CD4-positive, alpha-beta T cell treated with Interleukin-12 subunit alpha and Interleukin-12 subunit beta, for 1 hour (primary cell): ENCODE measurements around the gene CTIF.
"Not testable (repeated sequence)": the region's sequence is repeated elsewhere in the genome, so short reads cannot be mapped to it uniquely, and the experiment has no call there.

ENCODE experiments used
- DNase-seq: peaks from one replicate; pipeline ENCODE4 v3.0.0-alpha.2; 2020

CTIF gene

DNA sequence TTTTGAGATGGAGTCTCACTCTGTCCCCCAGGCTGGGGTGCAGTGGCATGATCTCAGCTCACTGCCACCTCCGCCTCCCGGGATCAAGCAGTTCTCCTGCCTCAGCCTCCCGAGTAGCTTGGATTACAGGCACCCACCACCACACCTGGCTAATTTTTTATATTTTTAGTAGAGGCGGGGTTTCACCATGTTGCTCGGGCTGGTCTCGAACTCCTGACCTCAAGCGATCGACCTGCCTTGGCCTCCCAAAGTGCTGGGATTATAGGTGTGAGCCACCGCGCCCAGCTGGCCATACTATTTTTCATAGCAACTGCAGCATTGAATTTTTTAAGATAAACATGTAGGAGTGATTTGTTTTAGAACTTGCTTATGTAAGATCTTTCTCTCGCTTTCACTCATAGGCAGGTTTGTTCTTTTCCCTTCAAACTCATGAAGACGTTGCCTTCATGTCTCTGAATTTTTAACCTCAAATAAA is 273.2 kb downstream of the CTIF start:
- not testable (repeated sequence) for DNase-seq

DNA sequence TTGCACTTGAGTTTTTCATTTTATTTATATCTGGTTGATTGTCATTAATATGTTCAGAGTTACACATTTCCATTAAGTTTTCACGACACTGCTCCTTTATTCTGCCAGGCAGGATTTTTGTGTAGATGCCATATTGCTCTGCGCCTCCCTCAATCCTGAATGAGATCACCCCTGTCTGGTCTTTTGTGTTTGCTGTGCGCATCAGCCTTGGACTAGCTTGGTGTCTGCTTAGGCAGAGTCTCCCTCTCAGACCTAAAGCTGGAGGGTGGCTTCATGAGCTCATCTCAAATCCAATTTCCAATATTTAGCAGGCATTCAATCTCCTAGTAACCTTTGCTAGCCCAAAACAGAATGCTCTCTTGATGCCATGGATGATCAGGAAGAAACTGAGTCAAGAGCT is 274.5 kb downstream of the CTIF start:
- DNase-seq, result peak; percentile 13

GRCh38 chr18:48813833-48814489 is 275.1 kb downstream of the CTIF start:
- DNase-seq, result peak; percentile 88

DNA sequence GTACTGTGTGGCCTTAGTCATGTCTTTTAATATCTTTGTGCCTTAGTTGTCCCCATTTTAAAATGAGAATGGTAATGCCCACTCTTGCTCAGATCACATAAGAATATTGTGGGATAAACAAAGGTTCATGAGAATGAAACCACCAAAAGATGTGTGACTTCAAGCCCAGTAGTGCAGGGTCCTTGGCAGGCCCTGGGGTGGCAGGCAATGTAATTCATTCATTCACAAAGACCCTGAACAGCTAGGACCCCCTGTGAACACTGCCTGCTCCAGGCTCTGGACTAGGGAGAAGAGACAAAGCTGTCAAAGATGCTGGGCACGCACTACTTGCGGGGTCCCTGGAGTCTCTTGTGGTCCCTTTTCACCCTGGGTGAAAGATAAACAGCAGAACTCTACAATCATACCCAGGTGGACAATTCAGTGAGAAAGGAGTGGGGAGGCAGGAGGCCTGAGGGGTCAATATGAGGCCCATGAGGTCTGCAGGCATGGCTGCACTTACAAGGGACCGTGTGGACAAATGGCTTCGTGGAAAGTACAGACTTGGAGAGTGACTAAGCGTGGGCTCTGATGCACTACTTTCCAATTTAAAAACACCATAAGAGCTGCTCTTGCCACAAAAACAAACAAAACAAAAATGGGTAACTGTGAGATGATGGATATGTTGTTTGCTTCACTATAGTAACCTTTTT is 275.8 kb downstream of the CTIF start:
- DNase-seq, result peak; percentile 68

DNA sequence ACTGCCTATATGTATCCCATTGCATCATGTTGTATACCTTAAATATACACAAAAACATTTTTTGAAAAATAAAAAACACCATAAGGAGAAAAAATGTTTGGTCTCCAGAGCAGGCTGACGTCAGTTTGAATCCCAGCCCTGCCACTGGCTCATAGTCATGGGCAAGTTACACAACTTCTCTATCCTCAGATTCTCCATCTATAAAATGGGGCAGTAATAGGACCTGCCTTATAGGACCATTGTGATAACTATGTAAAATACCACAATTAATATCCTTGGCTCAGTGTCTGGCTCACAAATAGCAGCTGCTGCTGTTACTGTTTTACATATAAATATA is 276.3 kb downstream of the CTIF start:
- DNase-seq, result no peak

DNA sequence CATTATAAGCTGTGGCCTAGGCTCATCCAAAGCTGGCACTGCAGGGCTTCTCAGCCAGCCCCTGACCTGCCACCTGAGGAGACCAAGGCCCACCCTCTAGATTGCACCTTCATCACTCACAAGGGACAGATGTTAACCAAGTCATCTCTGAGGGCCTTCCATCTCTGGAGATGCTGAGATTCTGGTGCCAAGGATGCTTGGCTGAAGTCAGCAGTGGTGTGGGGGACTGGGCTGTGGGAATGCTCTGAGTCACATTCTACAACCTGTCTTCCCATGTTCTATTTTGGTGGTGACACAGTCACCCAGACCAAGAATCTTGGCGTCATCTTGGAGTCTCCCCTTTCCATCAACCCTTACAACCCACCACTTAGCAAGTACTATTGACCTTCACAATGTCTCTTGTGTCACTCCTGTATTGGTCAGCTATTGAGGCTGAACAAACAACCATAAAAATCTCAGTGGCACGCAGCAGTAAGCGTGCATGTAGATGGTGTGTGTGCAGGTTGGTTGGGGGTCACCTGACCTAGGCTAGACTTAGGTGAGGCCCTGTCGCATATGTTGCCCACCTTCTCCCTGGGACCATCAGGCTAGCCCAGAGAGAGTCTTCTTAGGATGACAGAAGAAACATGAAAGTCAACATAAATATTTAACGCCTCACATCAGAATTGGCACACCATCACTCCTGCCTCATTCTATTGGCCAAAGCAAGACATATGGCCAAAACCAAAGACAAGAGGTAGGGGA is 276.9 kb downstream of the CTIF start:
- no peak for DNase-seq

DNA sequence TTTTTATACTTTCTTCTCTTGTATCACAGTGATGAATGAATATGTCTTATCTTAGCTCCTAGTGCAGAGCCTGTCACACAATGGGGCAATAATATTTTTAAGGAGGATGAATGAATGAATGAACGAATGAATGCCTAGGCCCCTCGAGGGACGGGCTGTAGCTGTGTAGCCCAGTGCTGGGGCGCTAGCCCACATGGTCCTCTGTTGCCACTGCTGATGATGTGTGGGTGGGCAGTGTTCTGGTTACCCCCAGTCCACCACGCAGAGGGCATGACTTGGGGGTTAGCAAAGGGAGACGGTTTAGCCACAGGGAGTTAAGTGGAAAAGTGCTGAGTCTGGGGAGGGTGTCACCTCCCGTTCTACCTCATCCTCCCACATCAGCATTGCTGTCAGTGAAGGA is 277.7 kb downstream of the CTIF start:
- DNase-seq, result no peak

- no peak for DNase-seq
These were observed 278.2 kb downstream of the CTIF start for GRCh38 chr18:48817021-48817461.

GRCh38 chr18:48818329-48819254 is 279.8 kb downstream of the CTIF start:
- no peak for DNase-seq

GRCh38 chr18:48819276-48819675 is 280.4 kb downstream of the CTIF start:
- DNase-seq, result no peak

GRCh38 chr18:48819781-48820482 is 281.1 kb downstream of the CTIF start:
- DNase-seq, result no peak

- no peak for DNase-seq
These were observed 281.8 kb downstream of the CTIF start for GRCh38 chr18:48820483-48821250.

- DNase-seq, result no peak
These were observed 282.4 kb downstream of the CTIF start for GRCh38 chr18:48821251-48821590.

DNA sequence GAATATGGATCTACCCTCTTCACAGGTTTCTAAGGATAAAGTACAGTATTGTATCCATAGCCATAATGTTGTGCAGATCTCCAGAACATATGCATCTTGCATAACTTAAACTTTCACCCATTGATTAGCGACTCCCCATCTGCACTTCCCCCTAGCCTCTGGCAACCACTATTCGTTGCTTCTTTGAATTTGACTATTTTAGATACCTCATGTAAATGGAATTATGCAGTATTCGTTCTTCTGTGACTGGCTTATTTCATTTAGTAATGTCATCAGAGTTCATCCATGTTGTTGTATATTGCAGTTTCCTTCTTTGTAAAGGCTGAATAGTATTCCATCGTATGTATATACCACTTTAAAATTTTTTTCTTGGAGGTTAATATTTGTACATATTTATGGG is 283.0 kb downstream of the CTIF start:
- no peak for DNase-seq

DNA sequence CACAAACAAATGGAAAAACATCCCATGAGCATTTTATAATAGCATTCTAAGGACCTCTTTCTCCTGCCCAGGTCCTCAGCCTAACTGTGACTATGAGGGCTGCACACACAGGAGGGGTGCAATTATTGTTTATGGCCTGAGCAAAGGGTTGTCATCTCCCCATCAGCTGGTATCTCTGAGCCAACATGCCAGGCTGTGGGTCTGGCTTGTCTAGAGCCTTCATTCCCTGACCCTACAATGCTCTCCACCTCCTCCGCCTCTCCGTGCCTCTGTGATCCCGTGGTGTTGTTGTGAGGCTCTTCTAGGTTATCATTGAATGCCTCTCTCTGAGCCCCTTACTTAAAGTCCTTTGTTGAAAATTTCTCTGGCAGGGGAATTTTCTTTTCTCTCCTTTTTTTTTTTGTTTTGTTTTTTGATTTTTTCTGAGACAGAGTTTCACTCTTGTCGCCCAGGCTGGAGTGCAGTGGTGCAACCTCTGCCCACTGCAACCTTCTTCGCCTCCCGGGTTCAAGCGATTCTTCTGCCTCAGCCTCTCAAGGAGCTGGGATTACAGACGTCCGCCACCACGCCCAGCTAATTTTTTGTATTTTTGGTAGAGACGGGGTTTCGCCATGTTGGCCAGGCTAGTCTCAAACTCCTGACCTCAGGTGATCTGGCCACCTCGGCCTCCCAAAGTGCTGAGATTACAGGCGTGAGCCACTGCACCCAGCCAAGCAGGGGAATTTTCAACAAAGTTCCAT is 285.6 kb downstream of the CTIF start:
- DNase-seq, result no peak

GRCh38 chr18:48825101-48825745 is 286.4 kb downstream of the CTIF start:
- DNase-seq, result no peak

DNA sequence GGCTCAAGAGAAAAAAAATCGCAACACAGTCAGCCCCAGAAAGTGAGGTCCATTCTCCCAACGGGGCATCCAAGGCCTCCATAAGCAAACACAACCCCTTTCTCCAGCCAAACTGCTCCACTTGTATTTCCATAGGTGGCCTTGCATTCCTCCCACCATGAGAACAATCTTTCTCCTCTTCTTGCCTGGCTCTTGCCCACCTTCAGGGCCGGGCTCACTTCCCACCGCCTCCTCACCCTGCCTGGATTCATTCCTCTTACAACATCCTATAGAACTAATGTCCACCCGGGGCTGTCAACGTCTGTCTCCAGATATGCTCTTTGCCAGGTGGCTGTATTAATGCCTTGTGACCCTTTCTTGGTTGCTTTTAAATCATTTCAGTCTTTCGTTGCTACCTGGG is 287.4 kb downstream of the CTIF start:
- DNase-seq, result no peak

GRCh38 chr18:48826806-48827205 is 288.0 kb downstream of the CTIF start:
- no peak for DNase-seq

DNA sequence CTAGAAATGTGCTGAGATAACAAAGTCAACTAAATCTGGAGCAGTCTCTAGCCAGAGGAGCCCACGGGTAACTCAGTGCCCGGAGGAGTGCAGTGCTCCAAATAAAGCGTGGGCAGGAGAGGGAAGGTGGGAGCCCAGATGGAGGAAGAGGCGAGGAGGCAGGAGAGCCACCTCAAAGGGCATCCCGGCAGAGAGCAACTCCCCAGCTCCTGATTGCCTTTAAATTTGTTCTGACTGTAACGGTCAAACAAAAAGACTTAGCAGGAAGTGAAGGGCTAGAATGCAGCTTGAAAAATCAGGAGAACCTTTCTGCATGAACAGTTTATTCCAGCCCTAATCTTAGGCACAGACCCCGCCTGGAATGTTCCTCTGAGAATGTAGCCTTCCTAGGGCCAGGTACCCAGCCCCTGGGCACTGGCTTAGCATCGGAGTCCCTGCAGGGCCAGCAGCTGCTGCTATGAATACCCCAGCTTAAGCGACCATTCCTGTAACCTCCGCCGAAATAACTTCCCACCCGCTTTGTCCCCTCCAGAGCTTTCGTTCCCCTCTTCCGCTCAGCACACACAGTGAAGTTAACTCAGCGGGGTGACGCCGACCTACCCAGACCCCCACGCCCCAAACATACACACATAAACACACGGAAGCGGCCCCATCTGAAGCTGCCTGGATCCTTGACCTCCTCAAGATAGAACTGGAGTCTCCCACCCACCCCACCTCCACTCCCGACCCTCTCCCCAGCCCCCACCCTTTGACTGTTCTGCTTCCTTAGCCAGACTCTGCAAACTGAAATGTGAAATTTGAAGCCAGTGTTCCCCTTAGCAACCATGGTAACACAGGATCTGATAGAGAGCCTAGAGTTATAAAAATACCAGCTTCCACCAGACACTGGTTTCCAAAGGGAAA is 288.7 kb downstream of the CTIF start:
- no peak for DNase-seq
